ENCODE data around the gene DMRT1. TPM values are rescaled to one million over a fixed set of nuclear protein-coding genes. Genes with fewer than 3 reads are reported as not detected.
"Not testable (repeated sequence)": the region's sequence is repeated elsewhere in the genome, so short reads cannot be mapped to it uniquely, and the experiment has no call there.

DMRT1 gene
- total RNA-seq, 1 experiment from 2014 or later: not detected

DNA sequence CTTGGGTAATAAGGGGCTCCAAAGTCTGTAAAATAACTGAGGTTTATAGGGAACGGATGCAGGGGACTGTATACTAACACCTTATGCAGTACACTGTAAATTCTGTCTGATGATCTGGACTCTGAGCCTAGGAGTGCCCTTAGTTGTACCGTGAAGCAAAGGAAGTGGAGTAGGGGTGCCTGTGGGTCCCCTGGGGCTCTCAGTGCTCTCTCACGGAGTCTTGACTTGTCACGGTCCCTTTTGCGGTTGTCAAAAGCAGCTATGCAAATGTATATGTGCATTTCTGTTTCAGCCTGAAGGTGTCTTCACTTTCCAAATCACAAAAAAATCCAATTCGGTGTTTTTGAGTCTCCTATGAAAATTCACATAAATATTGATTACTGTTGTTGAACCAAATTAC is 17.8 kb downstream of the DMRT1 start:
- H3K4me3 ChIP-seq (ENCODE audit: low read depth in 2 of 2, low read length in 2 of 2): no peak overlapping the region
- H3K27ac ChIP-seq (ENCODE audit: low read length): no peak overlapping the region
- H3K9me3 ChIP-seq (ENCODE audit: control insufficient read depth, insufficient read depth, low read depth, low read length): no peaks in the 10 kb centered on the region
- no TSS peak for BruUV-seq (replicated peaks)
- in situ Hi-C loops (cut with HindIII; ENCODE audit: low pct_unique_long_range_greater_than_20kb, low sequenced_read_pairs) (no loop called here), intact Hi-C loops (cut with micrococcal nuclease; ENCODE audit: unreplicated experiment) (no loop called here)
- no peaks in the 10 kb centered on the region for H3K36me3 ChIP-seq (ENCODE audit: control insufficient read depth, insufficient read depth, low read length)
- POLR2A ChIA-PET: no interaction called here
- TF ChIP-seq POLR2AphosphoS5 (IDR thresholded peaks at IDR 0.05; ENCODE audit: low read depth, low read length) (no peak), CTCF (IDR thresholded peaks at IDR 0.05) (no peak), TCF7L2 (IDR thresholded peaks at IDR 0.05; ENCODE audit: low read depth, low read length) (no peak), SIN3A (IDR thresholded peaks at IDR 0.05; ENCODE audit: borderline replicate concordance, insufficient read depth, low read depth, low read length) (no peak)
- TF ChIP-seq, protein P1, sequence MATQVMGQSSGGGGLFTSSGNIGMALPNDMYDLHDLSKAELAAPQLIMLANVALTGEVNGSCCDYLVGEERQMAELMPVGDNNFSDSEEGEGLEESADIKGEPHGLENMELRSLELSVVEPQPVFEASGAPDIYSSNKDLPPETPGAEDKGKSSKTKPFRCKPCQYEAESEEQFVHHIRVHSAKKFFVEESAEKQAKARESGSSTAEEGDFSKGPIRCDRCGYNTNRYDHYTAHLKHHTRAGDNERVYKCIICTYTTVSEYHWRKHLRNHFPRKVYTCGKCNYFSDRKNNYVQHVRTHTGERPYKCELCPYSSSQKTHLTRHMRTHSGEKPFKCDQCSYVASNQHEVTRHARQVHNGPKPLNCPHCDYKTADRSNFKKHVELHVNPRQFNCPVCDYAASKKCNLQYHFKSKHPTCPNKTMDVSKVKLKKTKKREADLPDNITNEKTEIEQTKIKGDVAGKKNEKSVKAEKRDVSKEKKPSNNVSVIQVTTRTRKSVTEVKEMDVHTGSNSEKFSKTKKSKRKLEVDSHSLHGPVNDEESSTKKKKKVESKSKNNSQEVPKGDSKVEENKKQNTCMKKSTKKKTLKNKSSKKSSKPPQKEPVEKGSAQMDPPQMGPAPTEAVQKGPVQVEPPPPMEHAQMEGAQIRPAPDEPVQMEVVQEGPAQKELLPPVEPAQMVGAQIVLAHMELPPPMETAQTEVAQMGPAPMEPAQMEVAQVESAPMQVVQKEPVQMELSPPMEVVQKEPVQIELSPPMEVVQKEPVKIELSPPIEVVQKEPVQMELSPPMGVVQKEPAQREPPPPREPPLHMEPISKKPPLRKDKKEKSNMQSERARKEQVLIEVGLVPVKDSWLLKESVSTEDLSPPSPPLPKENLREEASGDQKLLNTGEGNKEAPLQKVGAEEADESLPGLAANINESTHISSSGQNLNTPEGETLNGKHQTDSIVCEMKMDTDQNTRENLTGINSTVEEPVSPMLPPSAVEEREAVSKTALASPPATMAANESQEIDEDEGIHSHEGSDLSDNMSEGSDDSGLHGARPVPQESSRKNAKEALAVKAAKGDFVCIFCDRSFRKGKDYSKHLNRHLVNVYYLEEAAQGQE (IDR thresholded peaks at IDR 0.05; ENCODE audit: insufficient read depth in 1 of 2, low read depth in 2 of 2, low read length in 1 of 2): no peak
- H3K4me1 ChIP-seq (ENCODE audit: control insufficient read depth, insufficient read depth, low read length): no peaks in the 10 kb centered on the region
- CTCF ChIA-PET: no interaction called here
- ATAC-seq (no peak), DNase-seq (ENCODE audit: low read depth, low spot score) (no peak)
- H3K27me3 ChIP-seq (ENCODE audit: control insufficient read depth, insufficient read depth, low read length): no peaks in the 10 kb centered on the region

GRCh38 chr9:860706-861105 is 19.2 kb downstream of the DMRT1 start:
- Histone ChIP-seq H3K36me3 (ENCODE audit: control insufficient read depth, insufficient read depth, low read length) (no peaks in the 10 kb centered on the region), H3K4me1 (ENCODE audit: control insufficient read depth, insufficient read depth, low read length) (no peaks in the 10 kb centered on the region), H3K27me3 (ENCODE audit: control insufficient read depth, insufficient read depth, low read length) (no peaks in the 10 kb centered on the region), H3K4me3 (ENCODE audit: low read depth in 2 of 2, low read length in 2 of 2) (no peak overlapping the region), H3K27ac (ENCODE audit: low read length) (no peak overlapping the region), H3K9me3 (ENCODE audit: control insufficient read depth, insufficient read depth, low read depth, low read length) (no peaks in the 10 kb centered on the region)
- BruUV-seq (replicated peaks): no TSS peak
- no peak for DNase-seq (ENCODE audit: low read depth, low spot score)
- intact Hi-C loops (cut with micrococcal nuclease; ENCODE audit: unreplicated experiment): no loop called here
- CTCF ChIA-PET: no interaction called here
- ATAC-seq: no peak
- in situ Hi-C loops (cut with HindIII; ENCODE audit: low pct_unique_long_range_greater_than_20kb, low sequenced_read_pairs): no loop called here
- POLR2A ChIA-PET: no interaction called here
- TF ChIP-seq, protein P1 (IDR thresholded peaks at IDR 0.05; ENCODE audit: insufficient read depth in 1 of 2, low read depth in 2 of 2, low read length in 1 of 2): no peak
- TF ChIP-seq POLR2AphosphoS5 (IDR thresholded peaks at IDR 0.05; ENCODE audit: low read depth, low read length) (no peak), CTCF (IDR thresholded peaks at IDR 0.05) (no peak), TCF7L2 (IDR thresholded peaks at IDR 0.05; ENCODE audit: low read depth, low read length) (no peak), SIN3A (IDR thresholded peaks at IDR 0.05; ENCODE audit: borderline replicate concordance, insufficient read depth, low read depth, low read length) (no peak)

DNA sequence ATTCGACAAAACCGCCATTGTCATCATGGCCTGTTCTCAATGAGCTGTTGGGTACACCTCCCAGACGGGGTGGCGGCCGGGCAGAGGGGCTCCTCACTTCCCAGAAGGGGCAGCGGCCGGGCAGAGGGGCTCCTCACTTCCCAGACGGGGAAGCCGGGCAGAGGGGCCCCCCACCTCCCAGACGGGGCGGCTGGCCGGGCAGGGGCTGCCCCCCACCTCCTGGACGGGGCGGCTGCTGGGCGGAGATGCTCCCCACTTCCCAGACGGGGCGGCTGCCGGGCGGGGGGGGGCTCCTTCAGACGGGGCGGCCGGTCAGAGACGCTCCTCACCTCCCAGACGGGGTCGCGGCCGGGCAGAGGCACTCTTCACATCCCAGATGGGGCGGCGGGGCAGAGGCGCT is 20.0 kb downstream of the DMRT1 start:
- H3K27me3 ChIP-seq (ENCODE audit: control insufficient read depth, insufficient read depth, low read length); ATAC-seq; H3K36me3 ChIP-seq (ENCODE audit: control insufficient read depth, insufficient read depth, low read length); H3K9me3 ChIP-seq (ENCODE audit: control insufficient read depth, insufficient read depth, low read depth, low read length); H3K4me3 ChIP-seq (ENCODE audit: low read depth in 2 of 2, low read length in 2 of 2); intact Hi-C loops (cut with micrococcal nuclease; ENCODE audit: unreplicated experiment); BruUV-seq (replicated peaks); H3K4me1 ChIP-seq (ENCODE audit: control insufficient read depth, insufficient read depth, low read length); in situ Hi-C loops (cut with HindIII; ENCODE audit: low pct_unique_long_range_greater_than_20kb, low sequenced_read_pairs); H3K27ac ChIP-seq (ENCODE audit: low read length); DNase-seq (ENCODE audit: low read depth, low spot score); POLR2A ChIA-PET; CTCF ChIA-PET: not testable (repeated sequence)

All from Panc1 (cell line).